ENCODE data around the gene DLL4.
A peak's percentile ranks its signal among the peaks of the same experiment; 100 is the strongest.
"Not testable (repeated sequence)": the region's sequence is repeated elsewhere in the genome, so short reads cannot be mapped to it uniquely, and the experiment has no call there.

DLL4 gene

DNA sequence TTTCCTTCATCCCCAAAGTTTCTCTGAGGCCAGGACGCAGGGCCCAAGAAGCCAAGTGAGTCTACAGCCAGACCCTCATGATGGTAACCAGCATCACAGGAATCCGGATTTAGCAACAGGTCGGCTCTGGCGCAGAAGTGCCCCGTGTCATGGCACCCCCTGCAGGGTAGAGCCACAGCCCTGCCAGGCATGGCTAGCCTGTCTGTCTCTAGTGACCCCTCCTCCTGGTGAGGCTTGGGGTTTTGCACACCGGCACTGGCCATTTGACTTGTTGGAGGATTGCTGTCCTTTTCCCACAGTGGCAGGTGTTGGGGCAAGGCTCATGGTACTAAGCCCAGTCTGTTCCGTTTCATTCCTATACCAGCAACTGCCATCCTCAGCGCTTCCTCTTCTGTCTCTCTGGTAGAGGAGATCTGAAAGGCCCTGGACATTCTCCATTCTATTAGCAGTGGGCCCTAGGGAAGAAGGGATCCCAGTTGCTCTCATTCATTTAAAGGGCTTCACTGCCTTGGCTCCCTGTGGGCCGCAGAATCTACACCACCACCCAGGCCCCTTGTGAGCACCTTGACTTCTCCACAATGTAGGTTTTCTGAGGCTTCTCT, 14.7 kb downstream of the DLL4 start:
- DNase-seq: no peak

- no peak for DNase-seq
Observed at GRCh38 chr15:40944510-40945296, 15.6 kb downstream of the DLL4 start.

DNA sequence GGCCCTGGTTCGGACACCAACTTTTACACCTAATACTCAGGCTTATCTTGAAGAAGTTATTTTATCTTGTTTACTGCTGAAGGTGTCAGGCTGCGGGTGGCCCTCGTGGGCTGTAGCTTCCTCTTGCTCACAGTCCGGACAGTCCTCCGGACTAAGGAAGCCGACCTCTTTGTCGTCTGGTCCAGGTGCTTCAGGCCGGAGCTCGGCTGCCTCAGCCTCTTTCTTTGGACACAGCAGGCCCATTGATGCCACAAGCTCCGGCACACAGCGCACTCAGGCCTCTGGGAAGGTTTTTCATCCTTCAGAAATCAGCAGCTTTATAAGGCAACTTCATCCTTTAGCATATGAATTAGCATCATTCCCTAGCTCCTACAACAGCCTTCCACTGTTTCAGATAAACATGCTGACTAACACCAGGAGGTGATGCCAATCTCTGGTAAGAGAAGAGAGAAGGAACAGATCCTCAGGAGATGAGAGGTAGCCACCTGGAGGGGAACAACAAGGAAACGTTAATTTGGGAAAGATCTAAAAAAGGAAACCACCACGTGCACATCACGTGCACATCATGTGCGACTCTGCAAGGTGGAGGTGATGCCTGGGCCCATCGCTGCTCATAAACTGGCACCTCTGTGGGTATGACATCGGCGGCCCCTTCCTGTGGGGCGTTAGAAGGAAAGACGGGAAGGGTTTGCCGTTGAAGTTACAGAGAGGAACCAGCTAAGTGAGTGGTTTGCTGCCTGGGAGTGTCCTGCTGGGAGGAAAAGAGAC, 19.8 kb downstream of the DLL4 start:
- DNase-seq: no peak

DNA sequence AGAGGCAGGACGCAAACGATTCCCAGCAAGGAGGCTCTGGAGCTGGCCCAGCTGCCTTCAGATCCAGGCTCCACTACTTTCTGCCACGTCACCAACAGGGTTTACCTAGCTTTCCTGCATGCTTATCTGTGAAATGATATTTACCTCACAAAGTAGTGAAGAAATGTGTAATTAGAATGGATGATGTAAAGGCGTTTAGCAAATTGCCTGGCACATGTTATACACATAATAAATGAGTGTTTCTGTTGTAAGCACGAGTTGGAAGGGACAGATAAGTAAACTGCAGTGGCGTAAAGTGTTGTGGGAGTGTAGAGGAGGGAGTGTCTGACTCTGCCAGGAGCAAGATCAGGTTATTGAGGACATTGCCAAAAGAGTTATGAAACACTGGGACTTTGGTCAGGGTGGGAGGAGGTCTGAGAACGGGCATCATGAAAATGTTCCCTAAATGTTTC, 20.6 kb downstream of the DLL4 start:
- DNase-seq: no peak

GRCh38 chr15:40951764-40952163, 22.6 kb downstream of the DLL4 start:
- DNase-seq: no peak

- no peak for DNase-seq
Observed at GRCh38 chr15:40952301-40952900, 23.3 kb downstream of the DLL4 start.

DNA sequence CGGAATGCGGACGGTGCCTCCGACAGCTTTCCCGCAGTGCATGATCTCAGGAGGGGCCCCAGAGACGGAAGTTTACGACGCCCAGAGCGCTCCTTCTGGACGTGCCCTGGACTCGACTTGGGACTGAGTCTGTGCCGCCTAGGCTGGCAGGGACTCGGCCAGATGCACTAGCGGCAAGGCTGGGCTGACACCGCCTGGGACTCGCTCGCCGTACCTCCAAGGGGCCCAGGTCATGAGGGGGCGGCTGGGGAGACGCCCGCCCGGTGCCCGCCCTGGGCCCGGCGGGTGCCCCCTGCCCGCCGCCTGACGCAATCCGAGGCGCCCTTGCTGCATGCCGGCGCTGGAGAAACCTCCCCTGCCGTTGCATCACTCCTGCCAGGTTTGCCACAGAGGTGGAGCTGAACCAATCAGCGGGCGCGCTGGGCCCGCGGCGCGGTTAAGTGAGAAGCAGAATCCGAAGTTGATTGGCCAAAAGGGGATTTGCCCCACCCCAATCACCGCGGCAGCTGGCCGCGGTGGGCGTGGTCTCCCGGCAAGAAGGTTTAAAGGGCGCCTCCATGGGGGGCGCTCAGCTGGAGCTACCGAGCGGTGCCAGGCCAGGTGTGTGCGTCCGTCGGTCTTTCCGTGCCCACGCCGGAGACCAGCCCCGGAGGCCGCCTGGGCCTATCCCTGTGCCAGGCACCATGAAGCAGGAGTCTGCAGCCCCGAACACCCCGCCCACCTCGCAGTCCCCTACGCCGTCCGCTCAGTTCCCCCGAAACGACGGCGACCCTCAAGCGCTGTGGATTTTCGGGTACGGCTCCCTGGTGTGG, 24.0 kb downstream of the DLL4 start, which contains the start of gene CHAC1:
TSS of gene CHAC1 (plus strand) at position 571 of the 812 bp plus-strand sequence. CDS start at position 684, 113 bp downstream.
- peak; percentile 95 for DNase-seq

DNA sequence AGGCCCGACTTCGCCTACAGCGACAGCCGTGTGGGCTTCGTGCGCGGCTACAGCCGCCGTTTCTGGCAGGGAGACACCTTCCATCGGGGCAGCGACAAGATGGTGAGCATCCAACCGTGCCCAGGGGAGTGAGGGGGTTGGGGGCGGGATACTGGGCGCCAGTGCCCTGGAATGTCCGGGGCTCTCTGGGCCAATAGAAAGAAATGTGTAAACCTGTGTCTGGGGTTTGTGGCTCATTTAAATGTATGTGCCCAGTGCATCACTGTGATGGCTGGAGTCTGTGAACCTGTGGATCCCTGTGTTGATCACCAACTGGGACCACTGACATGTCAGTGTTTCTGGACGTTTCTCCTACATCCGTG, 24.6 kb downstream of the DLL4 start:
- no peak for DNase-seq

- not testable (repeated sequence) for DNase-seq
Observed at GRCh38 chr15:40954158-40954848, 25.2 kb downstream of the DLL4 start.

DNA sequence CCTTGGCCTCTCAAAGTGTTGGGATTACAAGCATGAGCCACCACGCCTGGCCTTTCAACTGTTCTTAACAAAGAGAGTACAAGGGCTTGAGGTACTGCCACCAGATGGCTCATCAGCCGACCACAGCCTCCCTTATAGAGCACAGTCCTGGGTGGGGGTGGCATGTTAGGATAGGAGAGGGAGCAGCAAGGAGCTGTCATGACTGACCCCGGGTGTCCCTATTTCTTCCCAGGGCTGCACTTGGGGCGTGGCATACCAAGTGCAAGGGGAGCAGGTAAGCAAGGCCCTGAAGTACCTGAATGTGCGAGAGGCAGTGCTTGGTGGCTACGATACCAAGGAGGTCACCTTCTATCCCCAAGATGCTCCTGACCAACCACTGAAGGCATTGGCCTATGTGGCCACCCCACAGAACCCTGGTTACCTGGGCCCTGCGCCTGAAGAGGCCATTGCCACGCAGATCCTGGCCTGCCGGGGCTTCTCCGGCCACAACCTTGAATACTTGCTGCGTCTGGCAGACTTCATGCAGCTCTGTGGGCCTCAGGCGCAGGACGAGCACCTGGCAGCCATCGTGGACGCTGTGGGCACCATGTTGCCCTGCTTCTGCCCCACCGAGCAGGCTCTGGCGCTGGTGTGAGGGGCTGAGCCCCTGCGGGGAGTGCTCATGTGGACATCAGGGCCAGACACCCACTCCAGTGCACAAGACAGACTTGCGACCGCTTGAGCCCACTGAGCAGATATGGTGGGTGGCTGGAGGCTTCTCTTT, 26.2 kb downstream of the DLL4 start:
- no peak for DNase-seq

DNA sequence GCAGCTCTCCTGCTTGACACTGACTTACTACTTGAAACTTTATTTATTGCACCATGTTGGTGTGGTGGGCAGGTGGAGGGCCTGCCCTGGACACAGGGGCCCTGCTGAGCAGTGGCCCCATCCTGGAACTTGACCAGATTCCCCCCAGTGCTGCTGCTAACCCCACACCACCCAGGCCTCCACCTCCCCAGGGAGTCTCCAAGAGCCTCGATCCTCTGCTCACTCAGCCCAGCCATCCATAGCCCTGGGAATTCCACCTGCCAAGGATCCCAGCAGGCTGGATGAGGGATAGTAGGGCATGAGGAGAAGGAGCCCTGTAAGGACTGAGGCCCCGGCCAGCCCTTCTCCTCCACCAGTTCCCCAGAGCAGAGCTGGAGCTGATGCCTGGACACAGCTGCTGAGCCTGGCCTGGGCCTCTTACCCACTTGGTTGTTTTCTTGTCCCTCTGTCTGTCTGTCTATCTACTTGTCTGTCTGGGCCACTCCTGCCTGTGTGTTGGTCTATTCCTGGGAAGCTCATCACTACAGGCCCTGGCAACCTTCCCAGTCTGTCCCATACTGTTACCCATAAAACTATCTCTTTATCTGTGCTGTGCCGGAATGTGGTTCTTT, 26.9 kb downstream of the DLL4 start:
- no peak for DNase-seq

- DNase-seq: no peak
Observed at GRCh38 chr15:40956541-40956982, 27.4 kb downstream of the DLL4 start.

DNA sequence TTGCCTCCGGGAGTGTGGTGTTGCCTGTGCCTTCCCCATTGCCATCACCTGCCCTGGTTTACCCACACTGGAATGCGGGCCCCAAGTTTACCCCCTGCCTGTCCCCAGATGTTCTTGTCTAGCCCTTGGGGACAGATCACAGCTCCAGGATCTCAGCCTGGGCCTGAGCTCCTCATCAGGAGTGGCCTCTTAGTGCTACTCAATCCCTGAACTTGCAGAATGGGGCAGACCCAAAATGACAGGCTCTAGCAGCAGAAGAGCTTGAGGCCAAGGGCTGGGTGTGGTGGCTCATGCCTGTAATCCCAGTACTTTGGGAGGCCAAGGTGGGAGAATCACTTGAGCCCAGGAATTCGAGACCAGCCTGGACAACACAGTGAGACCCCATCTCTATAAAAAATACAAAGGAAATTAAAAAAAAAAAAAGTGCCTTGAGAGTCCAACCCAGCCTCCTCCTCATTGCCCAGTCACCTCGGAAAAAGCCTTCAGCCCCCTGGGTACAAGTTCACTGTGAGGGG, 28.0 kb downstream of the DLL4 start:
- no peak for DNase-seq

GRCh38 chr15:40957581-40958051, 28.5 kb downstream of the DLL4 start:
- peak; percentile 80 for DNase-seq

DNA sequence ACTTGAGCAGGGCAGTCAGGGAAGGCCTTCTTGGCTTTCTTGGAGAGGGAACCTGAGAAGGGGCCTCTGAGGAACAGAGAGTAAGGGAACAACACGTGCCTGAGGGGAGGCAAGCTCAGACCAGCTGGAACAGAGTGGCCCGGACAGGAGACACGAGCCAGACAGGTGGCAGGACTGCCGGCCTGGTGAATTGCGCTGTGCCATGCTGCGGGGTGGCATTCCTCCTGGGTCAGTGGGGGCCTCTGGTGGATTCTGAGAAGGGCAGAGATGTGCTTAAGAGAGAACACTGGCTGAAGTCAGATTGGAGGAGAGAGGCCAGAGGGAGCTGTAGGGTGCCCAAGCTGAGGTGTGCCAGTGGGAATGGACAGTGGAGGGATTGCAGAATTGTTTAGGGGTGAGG, 29.0 kb downstream of the DLL4 start:
- DNase-seq: no peak

DNA sequence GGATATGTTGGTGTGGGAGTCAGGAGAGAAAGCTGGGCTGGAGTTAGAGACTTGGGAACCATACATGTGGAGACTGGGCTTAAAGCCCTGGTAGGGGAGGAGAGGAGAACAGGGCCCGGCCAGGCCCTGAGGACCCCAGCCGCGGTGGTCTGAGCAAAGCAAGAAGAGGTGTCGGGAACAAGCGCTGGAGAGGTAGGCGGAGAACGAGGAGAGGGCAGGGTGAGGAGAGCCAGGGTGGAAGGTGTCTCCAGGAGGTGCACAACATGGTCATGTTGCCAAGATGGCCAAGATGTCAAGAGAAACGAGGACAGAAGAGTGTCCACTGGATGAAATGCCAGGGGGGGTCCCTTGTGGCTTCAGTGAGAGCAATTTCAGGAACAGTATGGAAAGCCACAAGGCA, 29.6 kb downstream of the DLL4 start:
- no peak for DNase-seq

DNA sequence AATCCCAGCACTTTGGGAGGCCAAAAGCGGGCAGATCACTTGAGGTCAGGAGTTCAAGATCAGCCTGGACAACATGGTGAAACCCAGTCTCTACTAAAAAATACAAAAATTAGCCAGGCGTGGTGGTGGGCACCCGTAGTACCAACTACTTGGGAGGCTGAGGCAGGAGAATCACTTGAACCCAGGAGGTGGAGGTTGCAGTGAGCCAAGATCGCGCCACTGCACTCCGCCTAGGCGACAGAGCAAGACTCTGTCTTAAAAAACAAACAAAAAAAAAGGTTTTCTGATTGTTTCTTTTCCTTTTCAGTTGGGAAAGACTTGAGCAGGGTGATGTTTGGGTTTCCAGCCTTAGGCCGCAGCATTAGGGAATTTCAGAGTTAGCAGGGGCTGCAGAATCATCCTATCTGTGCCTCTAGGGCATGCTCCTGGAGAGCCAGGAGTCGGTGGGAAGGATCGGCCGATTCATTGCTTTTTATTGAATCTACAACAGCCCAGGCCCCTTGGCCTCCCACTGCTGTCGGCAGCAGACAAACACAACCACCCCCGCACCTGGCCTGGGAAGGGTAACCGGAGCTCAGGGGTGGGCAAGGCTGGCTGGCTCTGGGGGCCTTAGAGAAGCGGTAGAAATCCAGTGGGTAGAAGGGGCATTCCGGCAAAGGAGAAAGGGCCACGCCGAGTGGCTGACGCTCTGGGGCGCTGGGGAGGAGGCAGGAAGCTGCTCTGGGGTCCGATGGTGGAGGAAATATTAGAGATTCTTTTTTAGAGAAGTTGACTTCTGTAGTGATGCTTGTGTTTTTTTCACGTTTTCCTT, 30.4 kb downstream of the DLL4 start:
- DNase-seq: no peak

DNA sequence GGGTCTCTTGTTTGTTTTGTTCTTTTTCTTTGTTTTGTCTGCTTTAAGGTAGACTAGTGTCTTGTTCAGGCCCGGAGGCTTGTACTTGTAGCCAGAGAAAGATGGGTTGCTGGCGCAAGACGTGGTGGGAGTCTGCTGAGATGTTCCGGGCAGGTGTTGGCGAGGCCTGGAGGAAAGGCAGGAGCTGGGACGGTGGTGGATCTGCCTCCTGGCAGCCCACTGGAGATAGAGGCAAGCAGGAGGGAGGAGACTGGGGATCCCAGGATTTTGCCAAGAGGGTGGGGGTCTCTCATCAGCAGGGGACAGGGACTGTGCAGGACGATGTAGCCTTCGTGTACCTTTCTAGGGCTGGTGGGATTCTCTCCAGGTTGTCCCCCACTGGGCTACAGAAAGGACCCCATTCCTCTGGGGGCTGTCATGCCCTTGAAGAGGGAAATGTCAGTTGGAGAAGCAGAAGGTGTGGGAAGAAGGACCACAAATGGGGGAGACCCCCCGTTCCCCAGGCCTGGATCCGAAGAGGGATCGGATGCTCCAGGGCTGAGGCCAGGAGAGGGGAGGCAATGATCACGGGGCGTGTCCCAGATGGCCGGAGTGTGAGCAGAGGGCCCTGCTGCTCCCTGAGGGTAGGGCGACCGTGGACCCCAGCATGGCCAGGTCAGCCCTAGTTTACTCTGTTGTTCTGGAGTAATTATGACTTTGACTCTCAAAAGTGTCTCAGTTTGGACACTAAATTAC, 31.2 kb downstream of the DLL4 start:
- DNase-seq: no peak

DNA sequence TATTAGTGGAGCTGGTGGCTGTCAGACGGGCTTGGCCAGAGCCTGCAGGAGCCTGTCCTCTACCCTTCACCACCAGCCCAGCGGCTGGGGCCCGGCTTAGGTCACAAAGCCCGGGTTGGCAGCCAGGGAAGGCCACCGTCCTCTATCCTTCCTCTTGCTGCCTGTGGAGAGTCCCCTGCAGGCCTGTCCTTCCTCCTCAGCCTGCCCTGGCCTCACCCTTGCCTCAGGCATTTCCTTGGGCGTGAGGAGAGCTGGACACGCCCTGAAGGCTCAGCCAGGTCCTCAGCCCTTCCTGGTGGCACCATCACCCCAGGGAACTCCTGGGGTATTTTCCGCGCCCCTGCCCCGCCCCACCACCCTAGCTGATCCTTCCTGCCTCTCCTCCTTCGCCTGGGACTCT, 31.8 kb downstream of the DLL4 start:
- DNase-seq: no peak

Measured in NCI-H2171 treated with DMSO at 0.1 percent for 48 hours (cell line).